Heart right ventricle (tissue), 16 donors: ENCODE results near the gene YBX2. TPM values are rescaled to one million over a fixed set of nuclear protein-coding genes. Genes with fewer than 3 reads are reported as not detected.
"Not testable (repeated sequence)": the region's sequence is repeated elsewhere in the genome, so short reads cannot be mapped to it uniquely, and the experiment has no call there.

Experiments used
- ATAC-seq, 8 donors: fragments of 200-7000 bp; cut with Tn5 transposase; one replicate each; pipeline ENCODE4 v1.9.1; 2020; ENCODE audit warnings: mild to moderate bottlenecking in 8 of 8, moderate library complexity in 8 of 8, moderate number of reproducible peaks in 1 of 8
- DNase-seq, 2 donors: peaks; one replicate each; pipeline ENCODE4 v3.0.0-alpha.2; 2020
- H3K27ac ChIP-seq, 10 donors: fragments of 200-600 bp; sonication (generic) in 2 of 10; one replicate each; pipeline versions ENCODE4 v1.5.0 to v1.8.0; 2020 to 2022; ENCODE audit warnings: mild to moderate bottlenecking in 3 of 10
- H3K27me3 ChIP-seq, 7 donors: fragments of 200-600 bp; one replicate each; pipeline ENCODE4 v1.8.0; 2021 to 2022; ENCODE audit warnings: mild to moderate bottlenecking in 2 of 7
- H3K36me3 ChIP-seq, 9 donors: fragments of 200-600 bp; sonication (generic) in 1 of 9; one replicate each; pipeline versions ENCODE4 v1.5.0 to v1.8.0; 2020 to 2022; ENCODE audit warnings: mild to moderate bottlenecking in 2 of 9
- H3K4me1 ChIP-seq, 9 donors: fragments of 200-600 bp; sonication (generic) in 1 of 9; one replicate each; pipeline versions ENCODE4 v1.5.0 to v1.8.0; 2020 to 2022; ENCODE audit warnings: mild to moderate bottlenecking in 4 of 9
- H3K4me3 ChIP-seq, 10 donors: fragments of 200-600 bp; sonication (generic) in 2 of 10; one replicate each; pipeline versions ENCODE4 v1.5.0 to v1.8.0; 2020 to 2022; ENCODE audit warnings: mild to moderate bottlenecking in 7 of 10, moderate library complexity in 2 of 10
- H3K9me3 ChIP-seq, 11 donors: fragments of 200-600 bp in 10 of 11; sonication (generic) in 2 of 11; one replicate each; pipeline versions ENCODE4 v1.5.0 to v1.8.0; 2013 to 2022; ENCODE audit warnings: mild to moderate bottlenecking in 2 of 11, control low read depth in 1 of 11, moderate library complexity in 1 of 11
- CTCF ChIP-seq, 9 donors: fragments of 200-600 bp; sonication (generic) in 2 of 9; IDR thresholded peaks; one replicate each; pipeline versions ENCODE4 v1.5.0 to v1.8.0; 2021 to 2022; ENCODE audit warnings: antibody characterized with exemption in 9 of 9, mild to moderate bottlenecking in 5 of 9, moderate library complexity in 1 of 9
- WGBS, 2 donors: extraction: QIAGEN DNeasy Blood & Tissue Kit; methylation state at CpG; one replicate each; pipeline ENCODE4 v1.1.7; 2013; ENCODE audit warnings: inconsistent platforms in 1 of 2; 5-methylcytosine and 5-hydroxymethylcytosine counted together
- intact Hi-C, 10 donors: fragments of 100-400 bp; cut with DNase I; formaldehyde crosslinking; loops; one replicate each; pipeline versions ENCODE4 v1.11.1 to v1.14.2; 2022
- long read RNA-seq, 3 donors: library from polyadenylated mRNA; unstranded; transcript quantifications; one replicate each; pipeline ENCODE4 v2.0.0, GENCODE V29; 2020 to 2021
- polyA plus RNA-seq, 2 donors: library from polyadenylated mRNA; stranded (reverse); fragments of 200-250 nt; gene quantifications; one replicate each; pipeline ENCODE4 v1.2.3, GENCODE V29; 2013
- total RNA-seq, 10 donors: library from RNA; stranded (reverse); fragmentation: NEBNext Ultra II Directional in 3 of 10; extraction: Animal tissue kit (Norgen Biotek cat#: 25700) in 3 of 10; gene quantifications; one replicate each; pipeline versions ENCODE4 v1.2.1 to v1.2.4, GENCODE V29; 2021 to 2023
- donor health status: Arrhythmogenic right ventricular cardiomyopathy.
- donor health status: ischemic (EF 13 %, LVEDD 7.1; RV severe dilation, severe dysfunction).
- donor health status: healthy with polysubstance abuse.
- donor health status: DM: no; HTN: yes; CAD: no.
- donor health status: DM: no; HTN: no; CAD: no.
- donor health status: ischemic (EF 25% LVEDD 6.9; RV normal size, moderate dysfunction).
- donor health status: ischemic (EF 25% LVEDD 5.7; RV mildly dilated, moderate dysfunction).
- donor health status: healthy.
- donor health status: DM: yes; HTN: yes; CAD: no.
- donor health status: Ischemic cardiomyopathy.
- donor health status: ischemic (EF 35%, LVEDD 5.7; RV mildly dilated, moderate dysfunction).
- donor health status: nonischemic (EF 11% LVEDD 7.7; RV severe dilation, severe dysfunction).
- donor health status: DM: yes; HTN: yes; CAD: no.
- donor health status: PGD.
- donor health status: ischemic (EF 29% LVEDD 5.4; RV normal size, mild dysfunction).
- donor health status: nonischemic (EF 23%, LVEDD 6.1; RV moderate dilation, normal function).

Gene YBX2
- total RNA-seq (1 to 10 TPM in 7 of 10 donors, under 1 TPM in 3; 0.42 to 1.9 (median 1.2) TPM), polyA plus RNA-seq (1 to 10 TPM in 1 of 2 donors, under 1 TPM in 1; 0.49 to 2.6 TPM)
- long read RNA-seq, donor 1, partial matches to known transcripts: 0 of 1 reads
- long read RNA-seq, donor 1, other reads (novel, unspliced or antisense): 0 of 1 reads
- long read RNA-seq, donor 2: 0 reads
- long read RNA-seq, donor 3: 0 reads

GRCh38 chr17:7294614-7295153 is at the start of gene YBX2:
TSS of gene YBX2 (minus strand) at chr17:7294639. CDS start at chr17:7294500, 139 bp downstream.
- Histone ChIP-seq H3K9me3 (no peaks in the 10 kb centered on the region), H3K36me3 (no peaks in the 10 kb centered on the region), H3K4me1 (peaks cover 21 to 67% (median 58%) of the 10 kb centered on the region in 9 donors), H3K27ac (peak within 1 kb of the TSS in 6 of 10 donors; percentile 45 to 84 (median 82)), H3K27me3 (peaks cover 0 to 71% (median 38%) of the 10 kb centered on the region in 7 donors), H3K4me3 (peak within 1 kb of the TSS in 9 of 10 donors; percentile 16 to 45 (median 25))
- TF ChIP-seq CTCF (IDR thresholded peaks at IDR 0.05): no peak
- 1 to 3% methylated on average over 30 to 51 of the region's 57 CpGs for WGBS, 2 donors
- intact Hi-C loops: loop anchor here in 7 of 10 donors (5.0 to 10.0 kb wide), 6 partner anchors 42 to 250 kb away; partner anchors contain the start of genes SLC16A11 (in 2 of the 7), CTDNEP1 (in 1 of the 7) and ELP5 (in 1 of the 7)
- ATAC-seq: peak; percentile 11 to 42 (median 30)
- DNase-seq: peak; percentile 66 to 75

GRCh38 chr17:7343250-7343649 is 48.8 kb upstream of the YBX2 start:
- intact Hi-C loops: no loop called here
- peaks cover 0 to 71% (median 0%) of the 10 kb centered on the region in 9 donors for H3K36me3 ChIP-seq
- peaks cover 0 to 11% (median 0%) of the 10 kb centered on the region in 9 donors for H3K4me1 ChIP-seq
- ATAC-seq (no peak), DNase-seq (no peak)
- no peak overlapping the region for H3K27ac ChIP-seq
- no peak for TF ChIP-seq CTCF (IDR thresholded peaks at IDR 0.05)
- WGBS, 2 donors: 71 to 73% methylated on average over 15 of the region's 15 CpGs
- H3K4me3 ChIP-seq: no peak overlapping the region
- H3K9me3 ChIP-seq: no peaks in the 10 kb centered on the region
- peaks cover 0 to 32% (median 4%) of the 10 kb centered on the region in 7 donors for H3K27me3 ChIP-seq

- peaks cover 0 to 12% (median 0%) of the 10 kb centered on the region in 9 donors for H3K4me1 ChIP-seq
- H3K27me3 ChIP-seq: peaks cover 0 to 46% (median 4%) of the 10 kb centered on the region in 7 donors
- H3K9me3 ChIP-seq: no peaks in the 10 kb centered on the region
- intact Hi-C loops: no loop called here
- 91 to 94% methylated on average over 13 of the region's 13 CpGs for WGBS, 2 donors
- TF ChIP-seq CTCF (IDR thresholded peaks at IDR 0.05): no peak
- H3K4me3 ChIP-seq: no peak overlapping the region
- peaks cover 0 to 59% (median 0%) of the 10 kb centered on the region in 9 donors for H3K36me3 ChIP-seq
- ATAC-seq: no peak
- no peak overlapping the region for H3K27ac ChIP-seq
- DNase-seq: no peak
These were observed 47.4 kb upstream of the YBX2 start for GRCh38 chr17:7341842-7342241.

- Histone ChIP-seq H3K36me3 (peaks cover 0 to 49% (median 0%) of the 10 kb centered on the region in 9 donors), H3K4me1 (peaks cover 0 to 24% (median 0%) of the 10 kb centered on the region in 9 donors), H3K27ac (no peak overlapping the region), H3K9me3 (no peaks in the 10 kb centered on the region), H3K27me3 (peaks cover 0 to 63% (median 18%) of the 10 kb centered on the region in 7 donors), H3K4me3 (no peak overlapping the region)
- WGBS, 2 donors: 80% methylated on average over 2 of the region's 2 CpGs
- no peak for TF ChIP-seq CTCF (IDR thresholded peaks at IDR 0.05)
- DNase-seq (no peak), ATAC-seq (no peak)
- intact Hi-C loops: no loop called here
These were observed 45.7 kb upstream of the YBX2 start for GRCh38 chr17:7340179-7340578.

- H3K36me3 ChIP-seq: peaks cover 0 to 36% (median 0%) of the 10 kb centered on the region in 9 donors
- WGBS, 2 donors: 78 to 86% methylated on average over 7 of the region's 7 CpGs
- H3K9me3 ChIP-seq, intact Hi-C loops, DNase-seq, ATAC-seq: not testable (repeated sequence)
- peaks cover 0 to 24% (median 0%) of the 10 kb centered on the region in 9 donors for H3K4me1 ChIP-seq
- peak overlapping the region in 1 of 10 donors; percentile 61 for H3K4me3 ChIP-seq
- H3K27me3 ChIP-seq: peaks cover 0 to 63% (median 28%) of the 10 kb centered on the region in 7 donors
- peak overlapping the region in 1 of 10 donors; percentile 90 for H3K27ac ChIP-seq
These were observed 43.2 kb upstream of the YBX2 start for GRCh38 chr17:7337600-7337999.
